ENCODE measurements around the gene POMT1. TPM values are rescaled to one million over a fixed set of nuclear protein-coding genes. Genes with fewer than 3 reads are reported as not detected.

POMT1 gene
- total RNA-seq, 2 donors from 2014 or later, result 47.3 to 52.1 TPM

DNA sequence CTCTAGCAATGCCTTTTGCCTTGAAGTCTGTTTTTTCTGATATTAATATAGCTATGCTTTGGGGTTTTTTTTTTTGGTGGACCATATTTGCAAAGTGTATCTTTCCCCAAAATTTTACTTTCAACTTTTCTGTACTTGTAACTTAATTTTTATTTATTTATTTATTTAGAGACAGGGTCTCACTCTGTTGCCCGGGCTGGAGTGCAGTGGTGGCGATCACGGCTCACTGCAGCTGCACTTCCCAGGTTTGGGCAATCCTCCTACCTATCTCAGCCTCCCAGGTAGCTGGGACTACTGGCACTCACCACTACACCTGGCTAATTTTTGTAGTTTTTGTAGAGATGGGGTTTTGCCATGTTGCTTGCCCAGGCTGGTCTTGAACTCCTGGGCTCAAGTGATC, 63.4 kb downstream of the POMT1 start:
- peak overlapping the region in 1 of 2 donors; percentile 29 for H3K4me3 Mint-ChIP-seq
- H3K4me1 Mint-ChIP-seq (ENCODE audit: low read depth), result peaks cover 15% of the 10 kb centered on the region
- peaks cover 4 to 10% of the 10 kb centered on the region in 2 donors for H3K36me3 Mint-ChIP-seq (ENCODE audit: insufficient read depth in 2 of 2)
- no peak for DNase-seq
- H3K27me3 Mint-ChIP-seq (ENCODE audit: low read depth), result no peaks in the 10 kb centered on the region
- H3K27ac Mint-ChIP-seq, result no peak overlapping the region
- no peak for ATAC-seq (replicated peaks in 1 of 2)
- H3K9me3 Mint-ChIP-seq, result no peaks in the 10 kb centered on the region

DNA sequence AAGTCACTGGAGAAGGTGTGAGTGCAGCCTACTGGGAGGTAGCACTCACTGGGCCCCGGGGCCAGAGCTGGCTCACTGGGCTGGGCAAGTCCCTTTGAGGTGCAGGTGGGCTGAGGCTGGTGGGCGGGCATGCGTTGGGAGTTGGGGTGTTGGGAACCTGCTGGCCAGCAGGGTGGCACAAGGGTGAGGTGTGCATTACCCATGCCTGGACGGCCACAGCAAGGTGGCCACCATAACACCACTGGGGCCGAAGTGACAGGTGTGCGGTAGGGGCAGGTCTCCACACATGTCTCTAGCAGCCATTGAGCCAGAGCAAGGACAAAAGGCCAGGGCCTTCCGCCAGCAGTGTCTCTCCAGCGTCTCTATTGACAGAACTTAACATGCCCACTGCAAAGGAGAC, 65.2 kb downstream of the POMT1 start:
- H3K4me1 Mint-ChIP-seq (ENCODE audit: low read depth), result peaks cover 15% of the 10 kb centered on the region
- peaks cover 2 to 11% of the 10 kb centered on the region in 2 donors for H3K36me3 Mint-ChIP-seq (ENCODE audit: insufficient read depth in 2 of 2)
- no peak for DNase-seq
- H3K27ac Mint-ChIP-seq, result no peak overlapping the region
- H3K27me3 Mint-ChIP-seq (ENCODE audit: low read depth), result no peaks in the 10 kb centered on the region
- ATAC-seq (replicated peaks in 1 of 2), result peak; percentile 26 to 46
- no peaks in the 10 kb centered on the region for H3K9me3 Mint-ChIP-seq
- H3K4me3 Mint-ChIP-seq, result no peak overlapping the region

Other genes with a start within 250 kb of the POMT1 start
- 10 to 100 TPM; 38.0 to 42.3 TPM for gene FAM78A, start 226.4 kb upstream of the POMT1 start, total RNA-seq
- gene PLPP7, start 213.2 kb upstream of the POMT1 start, total RNA-seq, result under 1 TPM; 0.23 to 0.31 TPM
- 100 to 1,000 TPM; 179 to 214 TPM for gene PRRC2B, start 108.8 kb upstream of the POMT1 start, total RNA-seq
- gene UCK1, start 28.3 kb downstream of the POMT1 start, total RNA-seq, result 10 to 100 TPM; 19.2 to 29.7 TPM
- gene PRRT1B, start 42.6 kb downstream of the POMT1 start, total RNA-seq, result not detected
- gene RAPGEF1, start 237.2 kb downstream of the POMT1 start, total RNA-seq, result 100 to 1,000 TPM; 170 to 175 TPM